GM18499 (cell line): Measurements from ENCODE around the gene CSMD2.
"Not testable (repeated sequence)": the region's sequence is repeated elsewhere in the genome, so short reads cannot be mapped to it uniquely, and the experiment has no call there.

Experiments used
- ATAC-seq: cut with Tn5 transposase; IDR thresholded peaks from one replicate; pipeline ENCODE4 v1.9.1; 2021; ENCODE audit warnings: moderate number of reproducible peaks; ENCODE audit not compliant: insufficient read depth, unreplicated experiment

The CSMD2 gene

DNA sequence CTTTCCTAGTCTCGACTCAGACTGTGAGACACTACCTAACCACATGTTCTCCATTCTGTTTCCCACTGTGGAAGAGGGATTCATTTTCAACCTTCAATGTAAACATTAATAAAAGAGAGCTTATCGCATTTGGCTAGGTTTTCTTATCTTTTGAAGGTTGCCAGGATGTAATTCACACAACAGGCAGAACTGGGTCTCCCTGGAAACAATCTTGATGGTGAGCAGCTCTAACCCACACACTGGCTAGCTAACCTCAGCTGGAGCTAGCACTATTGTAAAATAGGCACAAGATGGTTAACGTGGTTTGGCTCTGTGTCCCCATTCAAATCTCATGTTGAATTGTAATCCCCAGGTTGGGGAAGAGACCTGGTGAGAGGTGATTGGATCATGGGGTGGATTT, 617.5 kb downstream of the CSMD2 start:
- ATAC-seq: no peak

DNA sequence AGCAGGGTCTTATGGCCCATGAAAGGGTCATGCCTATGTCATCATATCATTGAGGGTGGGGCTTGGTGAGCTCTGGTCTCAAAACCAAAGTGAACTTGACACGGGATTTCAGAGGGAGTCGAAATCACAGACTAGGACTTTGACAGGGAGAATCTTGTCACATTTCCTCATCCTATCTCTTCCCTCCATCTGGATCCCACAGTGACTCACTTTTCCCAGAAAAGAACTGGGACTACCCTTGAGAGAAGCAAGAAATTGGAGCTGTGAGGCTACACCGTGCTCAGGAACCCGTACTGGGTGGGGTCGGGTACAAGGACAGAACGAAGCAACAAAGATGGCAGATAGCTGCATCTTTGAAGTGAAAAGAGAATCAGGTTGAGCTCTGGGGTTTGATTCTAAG, 623.1 kb downstream of the CSMD2 start:
- ATAC-seq: no peak

DNA sequence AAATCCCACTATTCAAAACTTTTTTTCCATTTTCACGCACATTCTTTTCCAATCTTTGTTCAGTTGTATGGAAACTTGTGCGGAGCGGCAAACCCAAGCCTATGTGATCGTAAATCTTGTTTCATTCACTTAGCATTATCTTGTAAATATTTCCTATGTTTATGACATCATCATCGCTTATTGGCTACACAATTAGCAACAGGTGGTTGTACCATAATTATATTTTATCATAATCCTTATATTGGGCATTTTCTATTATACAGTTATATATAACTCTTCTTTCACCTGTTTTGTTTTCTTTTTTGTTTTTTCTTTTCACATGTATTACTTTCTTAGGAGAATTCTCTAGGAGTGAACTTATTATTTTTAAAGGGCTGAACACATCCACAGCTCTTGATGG, 627.1 kb downstream of the CSMD2 start:
- no peak for ATAC-seq

DNA sequence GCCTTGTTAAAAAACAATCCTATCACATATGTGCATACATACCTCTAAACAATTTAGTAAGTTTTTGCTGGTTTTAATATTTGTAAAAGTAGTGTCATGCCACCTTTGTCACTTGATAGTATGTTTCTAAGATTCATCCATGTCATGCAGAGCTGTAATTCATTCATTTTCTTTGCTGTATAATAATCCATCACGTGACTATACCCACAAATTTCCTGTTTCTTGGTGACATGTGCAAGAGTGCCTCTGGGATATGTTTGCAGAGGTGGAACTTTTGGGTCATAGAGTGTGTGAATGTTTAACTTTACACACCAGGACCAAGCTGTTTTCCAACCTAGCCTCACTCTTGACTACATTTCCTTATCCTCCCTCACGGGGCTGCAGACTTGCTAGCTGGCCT, 629.7 kb downstream of the CSMD2 start:
- ATAC-seq: no peak

DNA sequence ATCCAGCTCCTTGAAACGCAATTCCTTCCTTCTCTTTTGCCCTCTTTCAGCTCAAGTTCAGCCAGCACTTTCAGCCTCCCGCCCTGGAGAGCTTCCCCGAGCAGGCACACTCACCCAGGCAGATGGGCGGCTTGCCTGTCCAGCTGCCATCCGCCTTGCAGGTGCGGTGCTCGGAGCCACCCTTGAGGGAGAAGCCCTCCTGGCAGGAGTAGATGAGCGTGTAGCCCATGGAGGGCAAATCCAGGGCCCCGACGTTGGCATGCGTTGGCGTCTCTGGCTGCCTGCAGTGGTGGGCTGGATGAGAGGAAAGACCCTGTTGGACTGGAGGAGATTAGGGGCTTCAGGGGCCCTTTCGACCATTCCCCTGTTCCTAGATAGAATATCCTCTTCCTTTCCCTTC, 632.1 kb downstream of the CSMD2 start:
- no peak for ATAC-seq

DNA sequence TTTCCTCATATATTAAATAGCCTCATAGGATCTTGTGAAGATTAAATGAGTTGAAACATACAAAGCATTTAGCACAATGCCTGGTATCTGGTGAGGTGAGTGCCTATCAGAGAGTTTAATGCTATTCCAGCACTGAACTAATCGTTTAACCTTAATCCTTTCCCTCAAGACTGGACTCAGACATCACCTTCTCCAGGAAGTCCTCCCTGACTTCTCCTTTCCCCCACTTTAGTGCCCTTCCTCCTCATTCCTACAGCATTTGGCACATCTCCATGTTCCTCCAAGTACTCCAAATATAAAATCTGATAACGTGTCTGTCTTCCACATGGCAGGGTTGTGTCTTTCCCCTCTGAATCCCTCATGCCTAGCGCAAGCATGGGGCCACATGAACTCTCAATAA, 632.8 kb downstream of the CSMD2 start:
- ATAC-seq: no peak

DNA sequence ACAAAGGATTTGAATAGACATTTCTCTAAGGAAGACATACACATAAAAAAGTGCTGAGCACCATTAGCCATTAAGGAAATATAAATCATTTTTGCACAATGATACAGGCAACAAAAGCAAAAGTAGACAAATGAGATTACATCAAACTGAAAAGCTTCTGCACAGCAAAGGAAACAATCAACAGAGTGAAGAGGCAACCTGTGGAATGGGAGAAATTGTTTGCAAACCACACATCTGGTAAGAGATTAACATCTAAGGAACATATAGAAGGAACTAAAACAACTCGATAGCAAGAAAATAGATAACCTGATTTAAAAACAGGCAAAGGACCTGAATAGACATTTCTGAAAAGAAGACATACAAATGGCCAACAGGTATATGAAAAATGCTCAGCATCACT, 635.1 kb downstream of the CSMD2 start:
- no peak for ATAC-seq

DNA sequence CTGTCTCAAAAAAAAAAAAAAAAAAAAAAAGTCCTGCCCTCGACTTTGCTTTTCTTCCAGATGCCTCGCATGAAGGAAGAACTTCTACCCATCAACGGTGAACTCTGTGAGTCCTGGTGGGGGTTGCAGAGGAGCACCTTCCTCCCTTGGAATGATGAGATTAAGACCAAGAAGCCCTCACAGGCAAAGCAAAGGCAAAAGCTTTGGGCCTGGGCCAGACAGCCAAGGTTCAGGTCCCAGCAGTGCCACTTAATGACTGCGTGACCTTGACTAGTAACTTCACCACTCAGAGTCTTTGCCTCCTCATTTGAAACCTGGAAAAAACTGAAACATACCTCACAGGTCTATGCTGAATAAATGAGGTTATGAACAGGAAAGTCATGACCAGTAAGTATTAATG, 637.1 kb downstream of the CSMD2 start:
- ATAC-seq: no peak

DNA sequence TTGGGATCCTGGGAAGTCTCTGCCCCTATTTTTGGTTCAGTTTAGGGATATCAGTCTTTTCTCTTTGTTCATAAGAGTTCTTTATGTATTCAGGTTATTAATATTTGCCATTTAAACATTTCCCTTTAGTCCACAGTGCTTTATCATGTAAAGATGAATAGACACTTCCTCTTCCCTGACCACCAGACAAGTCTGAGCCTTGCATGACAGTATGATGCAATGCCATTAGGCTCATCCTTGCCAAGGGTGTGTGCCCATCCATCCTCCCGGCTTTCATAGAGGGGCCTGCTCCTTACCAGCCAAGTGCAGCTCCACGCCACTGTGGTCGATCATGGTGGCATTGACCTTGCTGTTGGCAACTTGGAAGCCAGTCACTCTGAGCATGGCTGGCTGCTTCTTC, 640.4 kb downstream of the CSMD2 start:
- no peak for ATAC-seq

DNA sequence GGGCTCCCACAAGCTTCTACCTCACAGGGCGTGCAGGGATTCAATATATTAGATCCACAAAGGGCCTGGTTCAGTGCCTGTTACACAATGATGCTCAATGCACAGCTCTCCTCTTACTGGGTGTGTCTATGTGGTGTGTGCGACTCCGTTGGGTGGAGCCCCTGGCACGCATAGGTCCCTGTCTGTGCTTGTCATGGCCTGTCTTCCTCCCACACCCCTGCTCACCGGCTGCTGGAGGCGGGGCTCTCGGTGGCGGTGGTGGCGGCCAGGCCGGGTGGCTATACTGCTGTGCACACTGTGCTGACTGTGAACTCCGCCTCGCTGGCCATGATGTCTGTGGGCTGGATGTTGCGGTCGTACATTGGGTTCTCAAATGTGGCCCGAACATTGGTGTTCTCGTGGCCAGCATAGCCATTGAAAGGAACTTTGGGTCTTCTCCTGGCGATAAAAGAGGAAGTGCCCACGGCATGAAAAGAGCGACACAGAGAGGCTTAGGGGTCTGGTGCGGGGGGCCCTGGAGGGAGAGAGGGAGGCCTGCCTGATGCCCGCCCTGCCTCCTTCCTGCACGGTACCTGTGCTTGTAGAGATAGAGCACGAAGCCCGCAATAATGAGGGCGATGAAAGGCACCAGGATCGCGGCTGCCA, 645.7 kb downstream of the CSMD2 start:
- ATAC-seq: no peak

DNA sequence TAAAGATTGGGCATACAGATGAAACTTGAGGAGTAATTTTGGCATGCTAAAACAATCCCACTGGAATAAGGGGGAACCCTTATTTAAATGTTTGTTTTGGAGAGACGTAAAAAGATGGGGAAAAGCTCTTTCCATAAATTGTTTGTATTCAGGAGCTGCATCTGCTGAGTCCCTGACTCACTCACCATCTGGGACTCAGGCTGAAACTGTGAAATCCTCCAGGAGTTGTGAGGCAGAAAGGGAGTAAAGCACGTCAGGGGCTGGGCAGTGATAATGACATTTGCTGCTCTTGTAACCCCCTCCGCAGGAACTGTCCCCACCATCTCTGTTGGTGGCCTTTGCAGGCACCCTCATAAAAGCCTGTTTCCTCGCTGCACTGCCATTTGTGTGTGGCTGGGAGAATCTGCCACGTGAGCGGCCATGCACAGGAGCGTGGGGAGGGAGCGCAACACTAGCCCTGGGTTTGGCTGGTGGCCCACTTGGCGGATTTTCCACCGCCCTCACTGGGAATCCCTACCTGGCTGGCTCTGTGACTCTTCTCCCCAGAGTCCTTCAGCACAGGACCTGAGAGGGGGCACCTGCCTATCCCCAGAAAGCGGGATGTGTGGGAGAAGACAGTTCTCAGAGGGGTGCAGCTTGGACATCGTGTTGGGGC, 647.3 kb downstream of the CSMD2 start:
- no peak for ATAC-seq

DNA sequence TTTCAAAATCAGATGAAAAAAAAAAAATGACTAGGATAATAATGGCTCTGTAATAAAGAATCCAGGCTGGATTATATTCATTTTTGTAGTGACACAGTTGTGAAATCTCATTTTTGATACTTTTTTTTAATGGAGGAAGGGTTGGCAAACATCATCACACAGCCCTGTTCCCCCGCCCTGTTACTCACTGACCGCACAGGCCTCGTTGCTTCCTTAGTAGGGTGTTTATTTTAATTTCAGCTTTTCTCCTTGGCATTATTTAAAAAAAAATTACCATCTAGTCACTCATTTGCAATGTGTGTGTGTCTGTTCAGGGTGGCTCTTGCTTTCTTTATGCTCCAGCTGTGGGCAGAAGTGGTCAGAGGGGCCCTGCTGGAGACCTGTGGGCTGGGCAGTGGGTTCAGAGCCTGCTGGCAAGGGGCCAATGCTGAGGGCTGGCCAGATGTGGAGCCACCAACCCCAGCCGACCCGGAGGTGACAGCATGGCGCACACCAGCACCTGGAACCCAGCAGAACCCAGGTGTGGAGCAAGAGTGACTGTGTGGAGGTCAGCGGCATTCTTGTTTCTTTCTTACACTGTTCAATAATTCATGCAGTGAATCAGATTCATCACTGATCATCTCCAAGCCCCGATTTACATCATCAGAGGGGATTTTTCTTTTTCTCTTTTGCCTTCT, 648.0 kb downstream of the CSMD2 start:
- no peak for ATAC-seq

DNA sequence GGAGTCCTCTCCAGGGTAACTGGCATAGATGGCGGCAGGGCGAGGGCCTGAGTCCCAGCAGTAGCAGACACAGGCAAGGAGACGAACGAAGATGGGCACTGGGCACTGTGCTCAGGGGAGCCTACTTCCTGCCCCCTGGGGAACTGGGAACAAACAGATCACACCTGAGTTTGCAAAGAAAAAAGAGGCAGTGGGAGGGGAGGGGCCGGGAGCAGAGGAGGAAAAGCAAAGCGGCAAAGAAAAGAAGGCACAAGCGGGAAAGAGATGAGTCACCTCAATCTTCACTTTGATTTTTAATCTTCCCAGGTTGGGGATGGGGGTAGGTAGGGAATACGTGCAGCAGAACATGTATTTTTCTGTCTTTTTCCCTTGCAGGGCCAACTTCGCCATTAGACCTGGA, 648.6 kb downstream of the CSMD2 start:
- no peak for ATAC-seq

DNA sequence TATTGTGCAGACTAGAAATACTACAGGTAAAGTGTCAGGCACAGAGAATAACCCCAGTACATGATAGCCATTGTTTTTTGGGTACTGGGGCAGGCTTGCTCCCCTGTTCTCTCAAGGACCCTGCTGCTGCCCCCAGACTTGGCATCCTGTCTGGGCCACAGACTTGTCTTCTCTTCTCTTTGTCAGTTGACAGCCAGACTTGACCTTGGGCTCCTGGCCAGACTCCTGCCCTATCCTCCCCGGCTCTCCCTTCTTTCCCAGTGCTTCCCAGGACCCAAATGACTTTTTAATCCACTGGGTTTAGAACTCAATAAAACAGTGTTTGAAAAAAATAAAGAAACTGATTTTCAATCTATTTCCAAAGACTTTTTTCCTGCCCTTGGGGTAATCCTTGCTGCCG, 649.4 kb downstream of the CSMD2 start:
- no peak for ATAC-seq

DNA sequence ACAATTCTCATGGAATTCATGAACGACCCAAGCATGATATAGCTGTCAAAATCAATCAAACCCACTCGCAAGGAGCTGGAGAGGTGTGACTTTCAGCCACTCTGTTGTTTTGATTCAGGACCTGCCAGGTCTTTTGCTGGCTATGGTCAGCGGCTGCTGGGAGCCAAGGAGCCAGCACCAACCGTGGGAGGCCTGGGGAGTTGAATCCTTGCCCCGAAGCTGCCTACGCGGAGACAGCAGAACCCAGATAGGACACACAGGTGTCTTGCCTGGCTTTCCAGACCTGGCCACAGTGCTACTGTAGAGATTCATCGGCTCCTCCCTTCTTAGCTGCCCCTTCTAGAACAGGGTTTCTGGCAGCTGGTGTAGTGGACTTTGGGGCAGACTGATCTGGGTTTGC, 649.9 kb downstream of the CSMD2 start:
- ATAC-seq: no peak

DNA sequence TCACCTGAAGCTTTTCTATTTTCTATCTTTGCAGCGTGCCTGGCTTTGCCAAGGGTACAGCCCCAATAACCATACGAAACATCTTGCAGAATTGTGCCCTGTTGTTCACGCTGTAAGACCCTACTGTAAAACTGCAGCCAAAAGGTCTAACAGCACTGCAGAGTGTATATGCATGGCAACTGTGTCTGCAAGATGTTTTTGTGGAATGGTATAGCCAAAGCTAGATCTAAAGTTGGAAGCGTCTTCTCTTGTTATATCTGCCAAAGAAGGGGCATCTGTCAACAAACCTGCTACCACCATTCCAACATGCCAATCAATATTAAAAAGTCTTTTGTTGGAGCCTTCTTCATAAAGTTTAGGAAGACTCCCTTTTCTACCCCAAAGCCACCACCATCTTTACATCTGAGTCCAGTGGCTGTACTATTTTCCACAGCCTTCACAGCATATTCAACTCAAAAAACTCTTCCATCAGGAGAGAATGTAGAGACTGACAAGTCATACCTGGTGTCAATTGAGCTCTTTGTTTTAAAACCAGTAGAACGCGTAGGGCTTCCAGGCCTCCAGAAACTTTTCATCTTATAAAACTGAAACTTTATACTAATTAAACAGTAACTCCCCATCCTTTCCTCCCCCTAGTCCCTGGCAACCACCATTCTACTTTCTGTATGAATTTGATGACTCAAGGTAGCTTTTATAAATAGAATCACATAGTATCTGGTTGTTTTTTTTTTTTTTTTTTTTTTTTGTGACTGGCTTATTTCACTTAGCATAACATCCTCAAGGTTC, 652.6 kb downstream of the CSMD2 start:
- no peak for ATAC-seq

DNA sequence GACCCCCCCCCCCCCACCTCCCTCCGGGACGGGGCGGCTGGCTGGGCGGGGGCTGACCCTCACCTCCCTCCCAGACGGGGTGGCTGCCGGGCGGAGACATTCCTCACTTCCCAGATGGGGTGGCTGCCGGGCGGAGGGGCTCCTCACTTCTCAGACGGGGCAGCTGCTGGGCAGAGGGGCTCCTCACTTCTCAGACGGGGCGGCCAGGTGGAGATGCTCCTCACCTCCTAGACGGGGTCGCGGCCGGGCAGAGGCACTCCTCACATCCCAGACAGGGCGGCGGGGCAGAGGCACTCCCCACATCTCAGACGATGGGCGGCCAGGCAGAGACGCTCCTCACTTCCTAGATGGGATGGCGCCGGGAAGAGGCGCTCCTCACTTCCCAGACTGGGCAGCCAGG, 655.8 kb downstream of the CSMD2 start:
- ATAC-seq: not testable (repeated sequence)

DNA sequence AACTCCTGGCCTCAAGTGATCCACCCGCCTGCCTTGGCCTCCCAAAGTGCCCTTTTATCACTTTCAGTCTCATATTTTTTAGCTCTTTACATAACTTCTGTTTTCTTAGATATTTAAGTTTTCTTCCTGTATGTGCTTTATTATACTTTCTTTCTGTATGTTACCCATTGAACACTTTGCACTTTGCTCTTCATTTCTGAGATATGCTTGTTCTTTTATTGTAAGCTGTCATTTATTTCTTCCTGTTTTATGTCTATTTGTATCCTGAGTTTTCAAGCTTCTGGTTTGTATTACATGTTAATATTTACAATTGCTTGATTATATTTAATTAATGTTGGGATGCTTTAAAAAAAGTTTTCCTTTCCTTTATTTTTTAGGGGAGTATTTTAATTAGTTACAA, 656.9 kb downstream of the CSMD2 start:
- no peak for ATAC-seq

DNA sequence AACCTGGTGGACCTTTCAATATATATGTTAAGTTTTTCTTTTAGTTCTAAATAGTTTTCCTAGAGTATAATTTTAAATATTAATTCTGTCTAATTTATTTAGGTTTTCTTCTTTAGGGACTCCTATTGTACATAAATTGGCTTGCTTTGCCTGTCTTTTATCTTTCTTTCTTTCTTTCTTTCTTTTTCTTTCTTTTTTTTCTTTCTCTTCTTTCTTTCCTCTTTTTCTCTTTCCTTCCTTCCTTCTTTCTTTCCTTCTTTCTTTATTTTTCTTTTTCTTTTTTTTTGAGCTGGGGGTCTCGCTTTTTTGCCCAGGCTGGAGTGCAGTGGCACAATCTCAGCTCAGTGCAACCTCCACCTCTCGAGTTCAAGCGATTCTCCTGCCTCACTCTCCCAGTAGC, 657.4 kb downstream of the CSMD2 start:
- no peak for ATAC-seq

DNA sequence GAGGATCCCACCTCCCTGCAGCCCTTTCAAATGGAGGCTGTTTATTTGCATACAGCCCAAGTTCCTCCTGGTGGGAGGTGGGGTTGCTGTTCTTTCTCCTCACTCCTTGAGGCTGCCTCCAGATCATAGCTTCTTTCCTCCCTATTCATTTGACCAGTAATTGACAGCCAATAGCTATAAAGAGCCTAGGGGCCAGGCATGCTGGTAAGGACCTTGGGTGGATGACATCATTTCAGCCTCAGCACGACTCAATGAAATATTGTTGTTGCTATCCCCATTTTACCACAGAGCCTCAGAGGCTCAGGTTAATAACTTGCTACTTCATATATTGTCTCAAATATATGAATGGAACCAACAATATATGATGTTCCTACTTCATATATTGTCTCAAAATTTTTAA, 661.5 kb downstream of the CSMD2 start:
- ATAC-seq: no peak

DNA sequence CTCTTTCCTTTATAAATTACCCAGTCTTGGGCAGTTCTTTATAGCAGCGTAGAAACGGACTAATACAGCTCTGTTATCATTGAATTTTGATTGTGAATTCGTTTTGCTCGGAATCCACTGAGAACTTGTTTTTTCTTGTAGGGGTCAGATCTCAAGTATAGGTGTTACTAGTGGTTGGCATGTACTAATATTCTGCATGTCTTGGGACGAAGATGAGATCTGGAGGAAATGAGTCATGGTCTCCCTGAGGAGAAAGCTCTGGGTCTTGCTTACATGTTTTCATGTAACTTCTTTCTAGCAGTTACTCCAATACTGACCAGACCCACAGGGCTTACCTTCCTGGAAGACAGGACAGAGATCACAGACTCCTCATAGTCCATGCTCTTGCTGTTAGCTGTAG, 662.3 kb downstream of the CSMD2 start:
- ATAC-seq: no peak
